ENCODE measurements around the gene SPOCK2. TPM values are rescaled to one million over a fixed set of nuclear protein-coding genes. Genes with fewer than 3 reads are reported as not detected.

The SPOCK2 gene
- total and polyA plus RNA-seq, 2 of the 4 experiments (the other 2 are of a cell fraction) = 0.02 TPM; not detected in 1

DNA sequence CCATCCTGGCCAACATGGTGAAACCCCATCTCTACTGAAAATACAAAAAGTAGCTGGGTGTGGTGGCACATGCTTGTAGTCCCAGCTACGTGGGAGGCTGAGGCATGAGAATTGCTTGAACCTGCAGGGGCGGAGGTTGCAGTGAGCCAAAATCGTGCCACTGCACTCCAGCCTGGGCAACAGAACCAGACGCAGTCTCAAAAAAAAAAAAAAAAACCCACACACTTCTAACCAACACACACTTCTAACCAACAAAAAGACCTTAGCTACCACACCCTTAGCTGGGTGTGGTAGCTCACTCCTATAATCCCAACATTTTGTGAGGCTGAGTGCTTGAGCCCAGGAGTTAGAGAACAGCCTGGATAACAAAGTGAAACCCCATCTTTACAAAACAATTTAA is 33.9 kb upstream of the SPOCK2 start:
- Histone ChIP-seq H4K8ac (ENCODE audit: low read depth in 2 of 2, low read length in 2 of 2) (no peak overlapping the region), H3K79me1 (ENCODE audit: low read depth in 1 of 2, low read length in 2 of 2) (no peaks in the 10 kb centered on the region), H3K9me3 (ENCODE audit: control insufficient read depth, insufficient read depth, low read length) (no peaks in the 10 kb centered on the region), H2BK20ac (ENCODE audit: low read depth, low read length) (no peak overlapping the region), H2BK15ac (ENCODE audit: low read depth, low read length) (no peak overlapping the region), H2AK9ac (replicated peaks; ENCODE audit: low read depth, low read length, poor library complexity) (no peak overlapping the region), H4K20me1 (ENCODE audit: insufficient read depth, low read length) (no peaks in the 10 kb centered on the region), H3K14ac (replicated peaks; ENCODE audit: low read depth, low read length) (no peak overlapping the region), H2AK5ac (ENCODE audit: low read depth, low read length) (no peak overlapping the region), H3K4me1 (ENCODE audit: control insufficient read depth, insufficient read depth, low read length) (peaks cover 1% of the 10 kb centered on the region; the same call in 1 of the 2 replicates), H2AFZ (replicated peaks; ENCODE audit: low read length, poor library complexity) (no peak overlapping the region), H3K27ac (ENCODE audit: insufficient read depth, low read length) (no peak overlapping the region), H3K36me3 (ENCODE audit: control insufficient read depth, insufficient read depth, low read length) (no peaks in the 10 kb centered on the region), H4K91ac (ENCODE audit: insufficient read depth, low read depth, low read length) (no peak overlapping the region), H2BK120ac (ENCODE audit: low read depth, low read length) (no peak overlapping the region), H3K4me2 (ENCODE audit: low read depth, low read length) (no peak overlapping the region), H3K4ac (ENCODE audit: low read depth, low read length) (no peak overlapping the region), H3K18ac (ENCODE audit: low read depth, low read length) (no peak overlapping the region), H4K5ac (ENCODE audit: low read depth, low read length) (no peak overlapping the region), H2BK5ac (ENCODE audit: low read depth, low read length, poor library complexity, severe bottlenecking) (no peak overlapping the region), H3K9me1 (ENCODE audit: insufficient read depth, low read length) (no peaks in the 10 kb centered on the region), H3K27me3 (ENCODE audit: control insufficient read depth, insufficient read depth, low read length) (no peaks in the 10 kb centered on the region), H3K9ac (ENCODE audit: low read depth, low read length) (no peak overlapping the region), H3K4me3 (ENCODE audit: insufficient read depth, low read depth, low read length) (no peak overlapping the region), H3K23ac (ENCODE audit: low read depth, low read length) (no peak overlapping the region), H3K56ac (ENCODE audit: extremely low read depth, insufficient read depth, low read length) (no peak overlapping the region)
- CTCF ChIA-PET = no interaction called here
- POLR2A ChIA-PET (ENCODE audit: unreplicated experiment) = no interaction called here
- no peak for DNase-seq
- ATAC-seq (ENCODE audit: low read depth) = no peak
- TF ChIP-seq BHLHE40 (IDR thresholded peaks at IDR 0.05; ENCODE audit: low read depth, low read length) = no peak
- TF ChIP-seq, protein P1, sequence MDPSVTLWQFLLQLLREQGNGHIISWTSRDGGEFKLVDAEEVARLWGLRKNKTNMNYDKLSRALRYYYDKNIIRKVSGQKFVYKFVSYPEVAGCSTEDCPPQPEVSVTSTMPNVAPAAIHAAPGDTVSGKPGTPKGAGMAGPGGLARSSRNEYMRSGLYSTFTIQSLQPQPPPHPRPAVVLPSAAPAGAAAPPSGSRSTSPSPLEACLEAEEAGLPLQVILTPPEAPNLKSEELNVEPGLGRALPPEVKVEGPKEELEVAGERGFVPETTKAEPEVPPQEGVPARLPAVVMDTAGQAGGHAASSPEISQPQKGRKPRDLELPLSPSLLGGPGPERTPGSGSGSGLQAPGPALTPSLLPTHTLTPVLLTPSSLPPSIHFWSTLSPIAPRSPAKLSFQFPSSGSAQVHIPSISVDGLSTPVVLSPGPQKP (IDR thresholded peaks at IDR 0.05; ENCODE audit: borderline replicate concordance, low read depth, low read length) = no peak
- no peak for TF ChIP-seq MAZ (IDR thresholded peaks at IDR 0.05; ENCODE audit: borderline replicate concordance, low read depth, low read length)
- TF ChIP-seq, protein P2, sequence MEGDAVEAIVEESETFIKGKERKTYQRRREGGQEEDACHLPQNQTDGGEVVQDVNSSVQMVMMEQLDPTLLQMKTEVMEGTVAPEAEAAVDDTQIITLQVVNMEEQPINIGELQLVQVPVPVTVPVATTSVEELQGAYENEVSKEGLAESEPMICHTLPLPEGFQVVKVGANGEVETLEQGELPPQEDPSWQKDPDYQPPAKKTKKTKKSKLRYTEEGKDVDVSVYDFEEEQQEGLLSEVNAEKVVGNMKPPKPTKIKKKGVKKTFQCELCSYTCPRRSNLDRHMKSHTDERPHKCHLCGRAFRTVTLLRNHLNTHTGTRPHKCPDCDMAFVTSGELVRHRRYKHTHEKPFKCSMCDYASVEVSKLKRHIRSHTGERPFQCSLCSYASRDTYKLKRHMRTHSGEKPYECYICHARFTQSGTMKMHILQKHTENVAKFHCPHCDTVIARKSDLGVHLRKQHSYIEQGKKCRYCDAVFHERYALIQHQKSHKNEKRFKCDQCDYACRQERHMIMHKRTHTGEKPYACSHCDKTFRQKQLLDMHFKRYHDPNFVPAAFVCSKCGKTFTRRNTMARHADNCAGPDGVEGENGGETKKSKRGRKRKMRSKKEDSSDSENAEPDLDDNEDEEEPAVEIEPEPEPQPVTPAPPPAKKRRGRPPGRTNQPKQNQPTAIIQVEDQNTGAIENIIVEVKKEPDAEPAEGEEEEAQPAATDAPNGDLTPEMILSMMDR (conservative IDR thresholded peaks at IDR 0.05; ENCODE audit: low read depth, low read length) = no peak
- no peak for TF ChIP-seq NFE2L2 (IDR thresholded peaks at IDR 0.05; ENCODE audit: low read depth, low read length)
- no peak for TF ChIP-seq CEBPB (IDR thresholded peaks at IDR 0.05; ENCODE audit: low read depth, low read length)
- TF ChIP-seq CHD1 (IDR thresholded peaks at IDR 0.05; ENCODE audit: low read depth, low read length) = no peak
- TF ChIP-seq RFX5 (IDR thresholded peaks at IDR 0.05; ENCODE audit: low read depth, low read length) = no peak
- no peak for TF ChIP-seq FOS (IDR thresholded peaks at IDR 0.05; ENCODE audit: low read depth, low read length)
- TF ChIP-seq, protein P3, sequence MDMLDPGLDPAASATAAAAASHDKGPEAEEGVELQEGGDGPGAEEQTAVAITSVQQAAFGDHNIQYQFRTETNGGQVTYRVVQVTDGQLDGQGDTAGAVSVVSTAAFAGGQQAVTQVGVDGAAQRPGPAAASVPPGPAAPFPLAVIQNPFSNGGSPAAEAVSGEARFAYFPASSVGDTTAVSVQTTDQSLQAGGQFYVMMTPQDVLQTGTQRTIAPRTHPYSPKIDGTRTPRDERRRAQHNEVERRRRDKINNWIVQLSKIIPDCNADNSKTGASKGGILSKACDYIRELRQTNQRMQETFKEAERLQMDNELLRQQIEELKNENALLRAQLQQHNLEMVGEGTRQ (IDR thresholded peaks at IDR 0.05; ENCODE audit: low read depth, low read length) = no peak
- no peak for TF ChIP-seq RAD21 (IDR thresholded peaks at IDR 0.05; ENCODE audit: low read length)
- TF ChIP-seq SMC3 (IDR thresholded peaks at IDR 0.05; ENCODE audit: low read depth, low read length) = no peak
- no peak for TF ChIP-seq MXI1 (IDR thresholded peaks at IDR 0.05; ENCODE audit: borderline replicate concordance, low read depth, low read length)
- TF ChIP-seq RCOR1 (IDR thresholded peaks at IDR 0.05; ENCODE audit: insufficient replicate concordance, low read length) = no peak
- TF ChIP-seq MAFK (IDR thresholded peaks at IDR 0.05; ENCODE audit: low read depth, low read length) = no peak
- TF ChIP-seq POLR2A (IDR thresholded peaks at IDR 0.05; ENCODE audit: low read depth, low read length) = no peak
- WGBS, 2 experiments (ENCODE audit: extremely low coverage in 2 of 2, insufficient read length in 1 of 2) = no CpG with 5 or more reads among the region's 4 CpGs
- BruUV-seq (replicated peaks) = no TSS peak
- dilution Hi-C loops (cut with HindIII; ENCODE audit: low sequenced_read_pairs, unreplicated experiment) (no loop called here), intact Hi-C loops (cut with micrococcal nuclease) (no loop called here), in situ Hi-C loops (cut with MboI; ENCODE audit: low sequenced_read_pairs) (loop anchor here (10.0 kb wide), 1 partner anchor 213 kb away; no protein-coding TSS in a partner anchor)
